Measurements from ENCODE around the gene DDIT3. TPM values are rescaled to one million over a fixed set of nuclear protein-coding genes. Genes with fewer than 3 reads are reported as not detected.

DDIT3 gene
- 27.8 to 30.1 TPM (median 28.8 TPM) in 5 replicates for total RNA-seq (2022; extraction: Qiagen RNA extraction)

GRCh38 chr12:57520053-57520818, at the start of gene DDIT3:
Gene DDIT3 (minus strand): TSS chr12:57520514. CDS start chr12:57517406, 3,108 bp downstream.

DNA sequence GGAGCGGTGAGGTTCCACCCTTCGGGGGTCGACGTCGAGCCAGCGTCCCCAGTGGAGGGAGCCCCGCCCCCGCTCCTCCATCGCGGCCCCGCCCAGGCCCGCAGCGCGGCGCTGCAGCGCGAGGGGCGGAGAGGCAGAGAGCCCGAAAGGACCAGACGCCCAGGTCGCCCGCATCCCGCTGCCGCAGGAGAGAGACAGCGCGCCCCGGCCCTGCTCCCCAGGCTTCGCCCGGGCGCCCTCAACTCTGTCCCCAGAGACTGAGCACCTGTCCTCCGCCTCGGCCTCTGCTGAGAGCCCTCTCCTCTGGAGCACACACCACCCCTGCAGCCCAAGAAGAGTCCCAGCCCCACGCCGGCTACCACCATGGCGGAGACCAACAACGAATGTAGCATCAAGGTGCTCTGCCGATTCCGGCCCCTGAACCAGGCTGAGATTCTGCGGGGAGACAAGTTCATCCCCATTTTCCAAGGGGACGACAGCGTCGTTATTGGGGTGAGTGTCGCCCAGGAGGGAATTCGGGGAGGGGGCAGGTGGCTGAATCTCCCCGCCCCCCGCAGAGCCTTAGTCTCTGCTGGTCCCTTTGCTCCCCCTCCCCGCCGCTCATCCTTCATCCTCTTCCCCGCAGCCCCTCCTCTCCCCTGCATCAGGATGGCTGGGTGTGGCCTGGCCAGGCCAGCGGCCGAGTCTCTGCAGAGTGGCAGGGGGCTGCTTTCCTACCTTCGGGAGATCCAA, 29.8 kb upstream of the DDIT3 start, which contains the start of gene KIF5A:
Gene KIF5A, plus strand, starts transcription at position 136 of the 732 bp plus-strand sequence. Its CDS starts 228 bp downstream, at position 364.

GRCh38 chr12:57546438-57547287, 26.3 kb upstream of the DDIT3 start, which contains the start of gene DCTN2:
Gene DCTN2 (minus strand): TSS chr12:57547192. CDS start chr12:57547063, 129 bp downstream.

GRCh38 chr12:57522011-57522886, 1.9 kb upstream of the DDIT3 start, which contains the start of gene MBD6:
Gene MBD6 (plus strand): TSS chr12:57522824. CDS start chr12:57524304, 1,480 bp downstream.

DNA sequence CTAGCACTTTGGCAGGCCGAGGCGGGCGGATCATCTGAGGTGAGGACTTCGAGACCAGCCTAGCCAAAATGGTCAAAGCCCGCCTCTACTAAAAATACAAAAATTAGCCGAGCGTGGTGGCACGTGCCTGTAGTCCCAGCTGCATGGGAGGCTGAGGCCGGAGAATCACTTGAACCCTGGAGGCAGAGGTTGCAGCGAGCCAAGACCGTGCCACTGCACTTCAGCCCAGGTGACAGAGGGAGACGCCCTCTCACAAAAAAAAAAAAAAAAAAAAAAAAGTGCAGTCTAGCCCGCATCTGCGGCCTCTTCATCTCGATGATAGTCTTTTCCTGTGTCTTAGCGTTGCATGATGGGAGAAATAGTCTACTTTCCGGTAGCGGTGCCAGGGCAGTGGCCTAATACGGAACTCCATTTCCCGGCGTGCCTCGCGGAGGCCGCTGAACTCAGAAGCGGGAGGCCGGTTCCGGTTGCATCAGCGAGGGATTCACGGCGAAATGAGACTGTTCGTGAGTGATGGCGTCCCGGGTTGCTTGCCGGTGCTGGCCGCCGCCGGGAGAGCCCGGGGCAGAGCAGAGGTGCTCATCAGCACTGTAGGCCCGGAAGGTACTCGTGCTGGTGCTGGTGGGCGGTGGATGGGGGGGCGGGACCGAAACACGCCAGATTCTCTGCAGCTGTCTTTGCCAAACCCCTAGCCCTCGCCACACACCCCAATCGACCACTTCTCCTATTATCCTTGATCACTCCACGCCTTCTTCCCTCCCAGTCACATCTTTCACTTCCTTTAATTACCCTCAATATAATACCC, 32.5 kb downstream of the DDIT3 start, which contains the start of gene MARS1:
Gene MARS1, plus strand, starts transcription at position 472 of the 805 bp plus-strand sequence. Its CDS starts 23 bp downstream, at position 495.

DNA sequence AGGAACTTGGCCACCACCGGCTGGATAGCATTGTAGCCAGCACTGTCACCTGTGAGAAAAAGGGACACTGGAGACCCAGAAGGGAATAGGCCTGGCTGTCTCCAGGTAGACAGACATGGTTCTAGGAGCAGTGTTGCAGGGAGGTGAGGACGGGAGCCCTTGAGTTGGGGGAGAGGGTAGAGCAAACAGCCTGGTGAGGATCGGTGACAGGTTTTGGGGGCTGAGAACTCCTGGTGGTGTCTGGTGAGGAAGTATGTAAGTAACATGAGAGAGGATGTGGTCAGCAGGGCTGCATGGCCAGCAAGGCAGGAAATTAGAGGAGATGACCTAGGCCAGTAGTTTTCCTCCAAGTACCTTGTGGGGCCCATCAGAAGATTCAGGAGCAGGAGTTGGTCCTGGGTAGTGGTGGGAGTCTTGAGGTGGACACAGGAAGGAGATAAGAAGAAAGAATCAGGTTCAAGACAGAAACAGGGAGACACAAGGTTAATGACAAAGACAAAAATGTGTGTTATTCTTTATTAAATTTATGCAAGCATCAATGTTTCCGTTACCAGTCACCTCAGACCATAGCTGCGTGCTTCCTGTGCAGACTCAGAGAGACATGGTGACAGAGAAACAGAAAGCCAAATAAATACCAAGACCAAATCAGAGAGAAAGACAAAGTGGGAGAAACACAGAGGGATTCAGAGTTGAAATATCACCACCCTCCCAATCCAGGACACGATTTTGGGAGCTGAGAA, 40.8 kb downstream of the DDIT3 start, which contains the start of gene ARHGAP9:
Gene ARHGAP9, minus strand, starts transcription at position 491 of the 740 bp plus-strand sequence. Its CDS starts 460 bp downstream, at position 31.

Other genes starting within 250 kb of the DDIT3 start
- gene R3HDM2, start 89.5 kb downstream of the DDIT3 start, total RNA-seq (2022; extraction: Qiagen RNA extraction) = 7.2 to 8.8 TPM (median 7.9 TPM) in 5 replicates
- not detected in 5 replicates for gene INHBC, start 85.7 kb downstream of the DDIT3 start, total RNA-seq (2022; extraction: Qiagen RNA extraction)
- gene INHBE, start 65.2 kb downstream of the DDIT3 start, total RNA-seq (2022; extraction: Qiagen RNA extraction) = 0.05 to 0.09 TPM in 2 of 5 replicates, not detected in the others
- 5.7 to 7.0 TPM (median 6.5 TPM) in 5 replicates for gene GLI1, start 60.7 kb downstream of the DDIT3 start, total RNA-seq (2022; extraction: Qiagen RNA extraction)
- gene ARHGAP9, start 40.6 kb downstream of the DDIT3 start, total RNA-seq (2022; extraction: Qiagen RNA extraction) = 0.19 to 0.83 TPM (median 0.35 TPM) in 5 replicates
- gene MARS1, start 32.4 kb downstream of the DDIT3 start, total RNA-seq (2022; extraction: Qiagen RNA extraction) = 137 to 249 TPM (median 138 TPM) in 5 replicates
- gene MBD6, start 2.3 kb upstream of the DDIT3 start, total RNA-seq (2022; extraction: Qiagen RNA extraction) = 19.4 to 27.6 TPM (median 26.6 TPM) in 5 replicates
- 117 to 160 TPM (median 118 TPM) in 5 replicates for gene DCTN2, start 26.7 kb upstream of the DDIT3 start, total RNA-seq (2022; extraction: Qiagen RNA extraction)
- gene KIF5A, start 29.5 kb upstream of the DDIT3 start, total RNA-seq (2022; extraction: Qiagen RNA extraction) = 0.13 to 0.29 TPM (median 0.20 TPM) in 5 replicates
- gene PIP4K2C, start 70.7 kb upstream of the DDIT3 start, total RNA-seq (2022; extraction: Qiagen RNA extraction) = 38.3 to 48.9 TPM (median 42.1 TPM) in 5 replicates
- gene DTX3, start 84.3 kb upstream of the DDIT3 start, total RNA-seq (2022; extraction: Qiagen RNA extraction) = 16.1 to 21.0 TPM (median 17.8 TPM) in 5 replicates
- 4.4 to 5.9 TPM (median 5.3 TPM) in 5 replicates for gene ARHGEF25, start 90.9 kb upstream of the DDIT3 start, total RNA-seq (2022; extraction: Qiagen RNA extraction)
- gene B4GALNT1, start 112.7 kb upstream of the DDIT3 start, total RNA-seq (2022; extraction: Qiagen RNA extraction) = 30.6 to 47.9 TPM (median 44.0 TPM) in 5 replicates
- gene OS9, start 173.6 kb upstream of the DDIT3 start, total RNA-seq (2022; extraction: Qiagen RNA extraction) = 113 to 119 TPM (median 115 TPM) in 5 replicates
- 0.08 to 0.23 TPM (median 0.14 TPM) in 5 replicates for gene AGAP2, start 218.2 kb upstream of the DDIT3 start, total RNA-seq (2022; extraction: Qiagen RNA extraction)
- 15.2 to 21.0 TPM (median 16.4 TPM) in 5 replicates for gene TSPAN31, start 224.5 kb upstream of the DDIT3 start, total RNA-seq (2022; extraction: Qiagen RNA extraction)
- gene CDK4, start 231.8 kb upstream of the DDIT3 start, total RNA-seq (2022; extraction: Qiagen RNA extraction) = 237 to 273 TPM (median 248 TPM) in 5 replicates
- 6.9 to 8.7 TPM (median 7.3 TPM) in 5 replicates for gene MARCHF9, start 234.6 kb upstream of the DDIT3 start, total RNA-seq (2022; extraction: Qiagen RNA extraction)
- gene CYP27B1, start 246.6 kb upstream of the DDIT3 start, total RNA-seq (2022; extraction: Qiagen RNA extraction) = 1.5 to 2.8 TPM (median 1.7 TPM) in 5 replicates